HL-60 (cell line): ENCODE measurements around the gene AKR1B1.

Source experiments
- GABPA ChIP-seq: IDR thresholded peaks from 2 replicates; pipeline ENCODE4 v1.6.1; 2012; ENCODE audit warnings: low read depth
- POLR2AphosphoS5 ChIP-seq: IDR thresholded peaks from 2 replicates; pipeline ENCODE4 v1.6.1; 2012; ENCODE audit warnings: low read depth
- SPI1 ChIP-seq: IDR thresholded peaks from 2 replicates; pipeline ENCODE4 v1.6.1; 2012; ENCODE audit warnings: low read depth, mild to moderate bottlenecking, borderline replicate concordance
- TF ChIP-seq, protein P1 (sequence below): IDR thresholded peaks from one replicate; pipeline ENCODE4 v1.5.1; 2011; ENCODE audit warnings: low read length, control low read depth, inconsistent platforms; ENCODE audit not compliant: insufficient read depth
- TF ChIP-seq, protein P2 (sequence below): IDR thresholded peaks from 2 replicates; pipeline ENCODE4 v1.6.1; 2012; ENCODE audit warnings: low read depth; ENCODE audit not compliant: insufficient replicate concordance

DNA sequence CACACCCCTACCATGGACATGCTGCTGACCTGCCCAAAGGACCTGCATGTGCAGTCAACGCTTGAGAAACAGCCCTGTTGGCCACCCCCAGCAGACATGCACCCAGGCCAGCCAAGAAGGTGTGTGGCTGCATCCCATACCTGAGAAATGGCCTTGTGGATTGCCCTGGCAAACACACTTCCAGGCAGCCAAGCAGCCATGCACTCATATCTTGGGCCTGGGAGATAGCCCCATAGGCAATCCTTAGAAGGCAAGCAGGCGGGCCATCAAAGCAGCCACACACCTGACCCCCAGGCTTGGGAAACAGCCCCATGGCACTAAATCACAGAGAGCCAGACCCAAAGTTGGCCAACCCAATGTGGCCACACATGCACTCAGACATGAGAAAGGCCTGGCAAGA lies 4.9 kb upstream of the AKR1B1 start:
- TF ChIP-seq, protein P1, sequence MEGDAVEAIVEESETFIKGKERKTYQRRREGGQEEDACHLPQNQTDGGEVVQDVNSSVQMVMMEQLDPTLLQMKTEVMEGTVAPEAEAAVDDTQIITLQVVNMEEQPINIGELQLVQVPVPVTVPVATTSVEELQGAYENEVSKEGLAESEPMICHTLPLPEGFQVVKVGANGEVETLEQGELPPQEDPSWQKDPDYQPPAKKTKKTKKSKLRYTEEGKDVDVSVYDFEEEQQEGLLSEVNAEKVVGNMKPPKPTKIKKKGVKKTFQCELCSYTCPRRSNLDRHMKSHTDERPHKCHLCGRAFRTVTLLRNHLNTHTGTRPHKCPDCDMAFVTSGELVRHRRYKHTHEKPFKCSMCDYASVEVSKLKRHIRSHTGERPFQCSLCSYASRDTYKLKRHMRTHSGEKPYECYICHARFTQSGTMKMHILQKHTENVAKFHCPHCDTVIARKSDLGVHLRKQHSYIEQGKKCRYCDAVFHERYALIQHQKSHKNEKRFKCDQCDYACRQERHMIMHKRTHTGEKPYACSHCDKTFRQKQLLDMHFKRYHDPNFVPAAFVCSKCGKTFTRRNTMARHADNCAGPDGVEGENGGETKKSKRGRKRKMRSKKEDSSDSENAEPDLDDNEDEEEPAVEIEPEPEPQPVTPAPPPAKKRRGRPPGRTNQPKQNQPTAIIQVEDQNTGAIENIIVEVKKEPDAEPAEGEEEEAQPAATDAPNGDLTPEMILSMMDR, result no peak
- TF ChIP-seq, protein P2, sequence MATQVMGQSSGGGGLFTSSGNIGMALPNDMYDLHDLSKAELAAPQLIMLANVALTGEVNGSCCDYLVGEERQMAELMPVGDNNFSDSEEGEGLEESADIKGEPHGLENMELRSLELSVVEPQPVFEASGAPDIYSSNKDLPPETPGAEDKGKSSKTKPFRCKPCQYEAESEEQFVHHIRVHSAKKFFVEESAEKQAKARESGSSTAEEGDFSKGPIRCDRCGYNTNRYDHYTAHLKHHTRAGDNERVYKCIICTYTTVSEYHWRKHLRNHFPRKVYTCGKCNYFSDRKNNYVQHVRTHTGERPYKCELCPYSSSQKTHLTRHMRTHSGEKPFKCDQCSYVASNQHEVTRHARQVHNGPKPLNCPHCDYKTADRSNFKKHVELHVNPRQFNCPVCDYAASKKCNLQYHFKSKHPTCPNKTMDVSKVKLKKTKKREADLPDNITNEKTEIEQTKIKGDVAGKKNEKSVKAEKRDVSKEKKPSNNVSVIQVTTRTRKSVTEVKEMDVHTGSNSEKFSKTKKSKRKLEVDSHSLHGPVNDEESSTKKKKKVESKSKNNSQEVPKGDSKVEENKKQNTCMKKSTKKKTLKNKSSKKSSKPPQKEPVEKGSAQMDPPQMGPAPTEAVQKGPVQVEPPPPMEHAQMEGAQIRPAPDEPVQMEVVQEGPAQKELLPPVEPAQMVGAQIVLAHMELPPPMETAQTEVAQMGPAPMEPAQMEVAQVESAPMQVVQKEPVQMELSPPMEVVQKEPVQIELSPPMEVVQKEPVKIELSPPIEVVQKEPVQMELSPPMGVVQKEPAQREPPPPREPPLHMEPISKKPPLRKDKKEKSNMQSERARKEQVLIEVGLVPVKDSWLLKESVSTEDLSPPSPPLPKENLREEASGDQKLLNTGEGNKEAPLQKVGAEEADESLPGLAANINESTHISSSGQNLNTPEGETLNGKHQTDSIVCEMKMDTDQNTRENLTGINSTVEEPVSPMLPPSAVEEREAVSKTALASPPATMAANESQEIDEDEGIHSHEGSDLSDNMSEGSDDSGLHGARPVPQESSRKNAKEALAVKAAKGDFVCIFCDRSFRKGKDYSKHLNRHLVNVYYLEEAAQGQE, result no peak
- TF ChIP-seq POLR2AphosphoS5 (no peak), GABPA (no peak), SPI1 (no peak)
